Activated CD8-positive, alpha-beta memory T cell treated with anti-CD3 and anti-CD28 coated beads for 36 hours (primary cell): ENCODE measurements around the gene ZNF628. TPM values are rescaled to one million over a fixed set of nuclear protein-coding genes. Genes with fewer than 3 reads are reported as not detected.
"Not testable (repeated sequence)": the region's sequence is repeated elsewhere in the genome, so short reads cannot be mapped to it uniquely, and the experiment has no call there.

Experiments
- CTCF ChIA-PET: fragments of 350-600 bp; sonication (Branson Sonifier 250); formaldehyde crosslinking; loops from one replicate; lab custom pipeline; 2021; ENCODE audit warnings: antibody characterized with exemption; lab: Charles Lee
- POLR2A ChIA-PET: fragments of 350-600 bp; sonication (Branson Sonifier 250); formaldehyde crosslinking; loops from one replicate; lab custom pipeline; 2021; ENCODE audit warnings: antibody characterized with exemption; lab: Charles Lee
- total RNA-seq, 2 experiments: library from RNA; stranded (reverse); gene quantifications; one replicate each; pipeline ENCODE4 v1.2.3, GENCODE V29; 2021

The ZNF628 gene
- total RNA-seq, 2 experiments from 2014 or later: 6.4 to 7.4 TPM

DNA sequence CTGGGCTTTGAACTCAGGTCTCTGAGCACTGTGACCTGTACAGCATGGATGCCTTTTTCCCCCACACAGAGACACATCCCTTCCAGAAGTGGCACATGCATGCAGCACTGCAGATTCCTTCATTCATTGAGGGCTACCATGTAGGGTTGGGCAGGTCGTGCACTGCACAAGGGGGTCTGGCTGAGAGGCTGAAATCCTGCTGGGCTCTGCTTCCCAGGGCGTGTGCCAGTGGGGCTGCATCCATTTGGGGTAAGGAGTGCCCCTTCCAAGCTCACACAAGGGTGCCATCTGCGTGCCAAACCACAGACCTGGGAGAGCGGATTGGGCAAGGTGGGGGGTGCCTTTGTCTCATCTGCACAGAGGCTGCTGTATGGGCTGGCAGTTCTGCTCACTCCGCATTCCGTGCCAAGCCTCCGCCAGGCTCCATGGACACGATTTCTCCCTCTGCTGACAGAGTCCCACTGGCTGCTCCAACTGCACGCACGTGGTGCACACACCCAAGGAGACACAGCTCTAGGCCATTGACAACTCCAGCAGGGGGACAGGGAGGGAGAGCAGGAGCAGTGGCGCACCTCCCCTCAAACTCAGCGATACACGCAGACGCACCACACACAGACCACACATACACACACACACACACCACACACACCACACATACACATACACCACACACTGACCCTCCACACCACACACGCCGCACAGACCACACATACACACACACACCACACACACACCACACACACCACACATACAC, 28.8 kb upstream of the ZNF628 start:
- ChIA-PET CTCF (interaction anchor here (0.7 to 1.6 kb wide), 5 partner anchors 12 to 307 kb away, joined by 3 to 5 read pairs (median 3); no protein-coding TSS in a partner anchor), POLR2A (interaction anchor here (0.7 kb wide), 1 partner anchor 32 kb away, joined by 9 read pairs; no protein-coding TSS in a partner anchor)

DNA sequence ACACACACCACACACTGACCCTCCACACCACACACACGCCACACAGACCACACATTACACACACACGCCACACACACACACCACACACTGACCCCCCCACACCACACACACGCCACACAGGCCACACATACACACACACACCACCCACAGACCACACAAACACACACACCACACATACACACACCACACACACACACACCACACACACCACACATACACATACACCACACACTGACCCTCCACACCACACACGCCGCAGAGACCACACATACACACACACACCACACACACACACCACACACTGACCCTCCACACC, 28.3 kb upstream of the ZNF628 start:
- CTCF ChIA-PET: interaction anchor here (1.0 kb wide), 1 partner anchor 11 kb away, joined by 3 read pairs; no protein-coding TSS in a partner anchor
- POLR2A ChIA-PET: not testable (repeated sequence)

DNA sequence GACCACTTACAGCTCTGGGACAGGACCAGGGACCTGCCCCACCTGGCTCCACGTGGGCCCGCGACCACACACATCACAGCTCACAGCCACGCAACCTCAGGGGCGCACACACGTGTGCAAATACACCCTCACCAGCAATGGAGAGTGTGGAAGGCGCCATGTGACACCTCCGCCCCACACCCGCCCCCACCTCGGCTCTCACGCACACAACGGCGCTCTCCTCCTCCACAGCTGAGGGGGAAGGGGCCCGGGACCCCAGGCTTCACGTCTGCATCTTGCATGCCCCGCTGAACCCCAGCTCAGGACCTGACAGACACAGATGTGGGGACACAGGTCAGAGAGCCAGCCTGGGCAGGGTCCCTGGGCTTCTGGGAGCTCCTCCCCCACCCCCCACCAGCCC, 26.9 kb upstream of the ZNF628 start:
- ChIA-PET POLR2A (interaction anchor here (0.5 to 0.6 kb wide), 2 partner anchors 239 to 730 kb away, joined by 4 to 6 read pairs; no protein-coding TSS in a partner anchor), CTCF (interaction anchor here (1.4 kb wide), 1 partner anchor 19 kb away, joined by 6 read pairs; no protein-coding TSS in a partner anchor)

DNA sequence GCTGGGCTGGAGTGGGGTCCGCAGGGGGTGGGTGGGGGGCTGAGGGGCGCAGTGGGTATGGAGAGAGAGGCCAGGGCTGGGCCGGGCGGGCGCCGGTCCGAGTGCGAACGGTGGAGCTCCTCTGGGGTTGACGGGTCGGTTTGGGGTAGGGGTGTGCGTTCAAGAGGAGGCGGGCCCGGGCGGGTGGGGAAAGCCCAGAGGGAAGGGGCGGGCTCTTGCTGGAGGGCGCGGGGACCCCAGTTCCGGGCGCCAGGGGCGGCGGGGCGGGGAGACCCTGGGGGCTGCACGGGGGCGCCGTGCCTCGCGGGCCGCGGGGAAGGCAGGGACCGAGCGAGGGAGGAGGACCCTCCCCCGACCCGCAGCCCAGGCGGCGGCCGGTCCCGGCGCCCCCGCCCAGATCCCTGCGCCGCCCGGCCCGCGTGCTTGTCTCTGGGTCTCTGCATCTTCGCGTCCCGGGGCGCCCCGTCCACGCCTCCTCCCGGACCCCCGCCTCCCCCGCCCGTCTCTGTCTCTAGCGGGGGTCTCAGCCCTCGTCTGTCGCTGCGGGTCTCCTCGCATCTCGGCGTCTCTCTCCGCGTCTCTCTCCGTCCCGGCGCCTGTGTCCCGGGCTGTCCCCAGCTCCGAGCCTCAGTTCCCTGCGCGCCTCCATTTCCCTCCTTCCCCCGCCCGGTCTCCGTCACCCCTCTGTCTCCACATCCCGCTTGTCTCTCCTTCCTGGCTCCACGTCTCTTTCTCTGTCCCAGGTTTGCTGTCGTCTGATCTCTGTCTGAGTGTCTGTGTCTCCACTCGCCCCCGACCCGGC, 25.1 kb upstream of the ZNF628 start:
- CTCF ChIA-PET: interaction anchor here (0.6 to 1.1 kb wide), 3 partner anchors 16 to 216 kb away, joined by 3 to 4 read pairs (median 3); no protein-coding TSS in a partner anchor

DNA sequence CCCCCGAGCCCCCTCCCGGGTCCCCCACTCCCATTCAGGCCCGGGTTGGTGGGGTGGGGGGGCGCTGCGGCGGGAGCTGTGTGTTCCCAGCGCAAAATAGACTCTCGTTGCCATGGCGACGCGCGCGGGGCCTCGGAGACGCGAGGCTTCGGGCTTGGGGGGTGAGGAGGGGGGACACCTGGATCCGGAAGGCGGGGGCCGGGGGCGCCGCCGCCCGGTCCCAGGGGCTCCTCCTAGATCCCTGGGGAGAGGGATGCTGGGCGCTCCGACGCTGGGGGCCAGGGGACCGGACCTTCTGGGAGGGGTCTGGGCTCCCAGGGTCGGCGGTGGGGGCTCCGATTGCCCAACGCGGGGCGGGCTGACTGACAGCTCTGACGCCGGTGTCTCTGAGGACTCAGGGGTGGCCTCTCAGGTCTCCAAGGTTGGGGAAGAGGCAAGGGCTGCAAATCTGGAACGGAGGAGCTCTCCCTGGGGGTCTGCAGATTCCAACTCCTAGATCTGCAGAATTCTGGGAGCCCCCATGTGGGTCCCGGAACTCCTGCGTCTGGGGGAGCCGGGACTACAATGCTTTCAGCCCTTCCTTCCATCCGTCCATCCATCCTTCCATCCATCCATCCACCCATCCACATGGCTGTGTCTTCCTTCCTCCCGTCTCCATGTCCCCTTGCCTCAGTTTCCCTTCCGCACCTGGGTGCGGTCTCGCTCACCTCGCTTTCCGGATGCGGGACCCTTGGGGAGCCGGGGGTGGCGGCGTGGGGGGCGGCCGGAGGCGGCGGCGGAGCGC, 24.3 kb upstream of the ZNF628 start:
- CTCF ChIA-PET: interaction anchor here (0.6 to 2.2 kb wide), 4 partner anchors 10 to 215 kb away, joined by 3 to 7 read pairs (median 4); partner anchors contain the start of gene ISOC2
- POLR2A ChIA-PET: interaction anchor here (0.6 kb wide), 1 partner anchor 104 kb away, joined by 3 read pairs; no protein-coding TSS in a partner anchor

More for the DNA sequence above, 25.1 kb upstream of the ZNF628 start:
- POLR2A ChIA-PET: interaction anchor here (0.6 kb wide), 2 partner anchors 26 to 103 kb away, joined by 3 to 6 read pairs; no protein-coding TSS in a partner anchor

DNA sequence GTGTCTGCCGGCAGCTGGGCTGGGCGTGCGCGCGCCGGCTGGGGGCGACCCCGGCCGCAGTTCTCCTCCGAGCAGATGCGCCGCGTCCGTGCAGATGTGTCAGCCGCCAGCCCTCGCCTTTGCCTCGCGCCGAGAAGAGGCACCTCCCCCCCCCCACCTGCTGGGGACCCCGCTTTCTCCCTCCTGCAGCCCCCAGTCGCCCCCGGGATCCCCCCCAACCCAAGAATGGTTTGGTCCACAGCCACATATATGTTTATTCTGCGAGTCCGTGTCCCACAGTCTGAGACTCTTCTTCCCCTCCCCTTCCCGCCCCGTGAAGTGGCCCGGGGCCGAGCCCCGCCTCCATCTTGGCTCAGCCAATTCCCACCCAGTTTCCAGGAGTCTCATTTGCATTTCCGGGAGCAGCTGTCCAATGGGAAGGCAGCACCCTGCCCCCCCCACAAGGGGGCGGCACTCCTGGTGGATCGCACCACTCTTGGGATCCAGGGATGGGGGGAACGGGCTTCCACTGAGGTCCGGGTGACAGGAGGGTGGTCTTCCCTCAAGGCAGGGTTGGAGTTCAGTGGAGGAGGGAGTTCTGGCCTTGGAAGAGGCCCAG, 23.6 kb upstream of the ZNF628 start:
- ChIA-PET CTCF (interaction anchor here (1.0 to 2.2 kb wide), 5 partner anchors 9 to 312 kb away, joined by 3 to 7 read pairs (median 4); partner anchors contain the start of gene ISOC2), POLR2A (no interaction called here)

DNA sequence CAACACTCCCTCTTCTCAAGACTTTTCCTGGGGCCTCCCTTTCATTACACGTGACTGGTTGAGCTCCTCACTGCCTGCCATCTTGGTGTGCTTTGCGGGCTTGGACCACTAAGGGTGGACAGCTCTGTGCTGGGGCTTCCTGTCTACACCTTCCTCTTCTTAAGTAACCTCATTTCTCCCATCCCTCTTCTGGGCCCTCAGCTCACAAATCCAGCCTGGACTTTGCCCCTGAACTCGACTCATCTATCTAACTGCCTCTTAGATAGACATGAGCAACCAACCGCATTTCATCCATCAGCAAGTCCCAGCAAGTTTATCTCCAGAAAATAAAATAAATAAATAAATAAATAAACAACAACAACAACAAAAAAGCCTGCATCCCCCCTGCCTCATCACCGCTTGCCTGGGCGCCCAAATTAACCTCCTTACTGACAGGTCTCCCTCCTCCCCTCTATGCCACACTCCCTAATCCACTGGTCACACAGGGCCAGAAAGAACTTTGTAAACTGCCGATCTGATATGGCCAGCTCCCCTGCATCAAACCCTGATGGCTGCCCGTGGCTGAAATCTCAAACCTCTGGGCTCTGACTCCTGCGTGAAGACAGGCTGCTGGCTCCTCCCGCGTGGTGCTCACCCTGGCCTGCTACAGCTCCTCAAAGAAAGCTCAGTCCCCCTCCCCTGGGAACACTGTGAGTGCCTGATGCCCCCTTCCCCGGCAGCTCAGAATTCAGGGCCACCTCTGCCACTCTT, 22.7 kb upstream of the ZNF628 start:
- ChIA-PET POLR2A (no interaction called here), CTCF (interaction anchor here (0.7 to 2.2 kb wide), 5 partner anchors 8 to 313 kb away, joined by 3 to 7 read pairs (median 4); partner anchors contain the start of gene ISOC2)

DNA sequence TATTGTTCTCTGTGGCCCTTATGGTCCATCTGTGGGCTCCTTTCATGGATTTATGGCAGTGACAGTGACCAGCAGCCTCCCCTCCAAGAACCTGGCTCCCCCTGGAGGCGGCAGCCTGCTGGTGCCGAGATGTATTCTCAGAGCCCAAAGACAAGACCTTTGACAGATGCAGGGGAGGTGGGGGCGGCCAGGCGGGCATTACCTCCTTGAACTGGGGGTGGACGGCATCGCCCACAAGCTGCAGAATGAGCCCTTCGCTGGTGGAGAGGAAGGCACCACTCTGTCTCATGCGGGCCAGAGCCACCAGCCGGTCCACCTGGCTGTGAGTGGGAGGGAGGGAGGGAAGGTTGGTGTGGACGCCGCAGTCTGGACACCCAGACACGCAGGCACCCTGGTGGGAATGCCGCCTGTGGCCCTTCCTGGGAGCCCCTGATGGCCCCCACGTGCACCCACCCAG, 21.6 kb upstream of the ZNF628 start:
- POLR2A ChIA-PET: no interaction called here
- CTCF ChIA-PET: no interaction called here

DNA sequence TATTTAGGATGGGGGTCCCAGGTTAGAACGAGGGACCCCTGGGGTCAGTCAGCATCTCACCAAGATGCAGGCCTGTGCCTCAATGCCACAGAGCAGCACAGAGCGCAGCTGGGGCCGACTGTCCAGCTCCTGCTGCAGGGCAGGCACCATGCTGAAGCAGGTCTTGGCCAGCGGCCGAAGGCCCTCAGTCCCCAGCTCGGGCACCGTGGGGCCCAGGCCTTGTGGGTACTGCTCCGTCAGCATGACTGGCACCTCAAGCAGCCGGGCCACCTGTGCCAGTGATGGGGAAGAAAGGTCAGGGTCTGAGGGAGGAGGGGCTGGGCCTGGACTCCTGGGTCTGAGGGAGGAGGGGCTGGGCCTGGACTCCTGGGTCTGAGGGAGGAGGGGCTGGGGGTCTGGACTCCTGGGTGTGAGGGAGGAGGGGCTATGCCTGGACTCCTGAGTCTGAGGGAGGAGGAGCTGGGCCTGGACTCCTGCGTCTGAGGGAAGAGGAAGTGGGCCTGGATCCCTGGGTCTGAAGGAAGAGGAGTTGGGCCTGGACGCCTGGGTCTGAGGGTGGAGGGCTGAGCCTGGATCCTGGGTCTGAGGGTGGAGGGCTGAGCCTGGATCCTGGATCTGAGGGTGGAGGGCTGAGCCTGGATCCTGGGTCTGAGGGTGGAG, 20.7 kb upstream of the ZNF628 start:
- CTCF ChIA-PET: no interaction called here

DNA sequence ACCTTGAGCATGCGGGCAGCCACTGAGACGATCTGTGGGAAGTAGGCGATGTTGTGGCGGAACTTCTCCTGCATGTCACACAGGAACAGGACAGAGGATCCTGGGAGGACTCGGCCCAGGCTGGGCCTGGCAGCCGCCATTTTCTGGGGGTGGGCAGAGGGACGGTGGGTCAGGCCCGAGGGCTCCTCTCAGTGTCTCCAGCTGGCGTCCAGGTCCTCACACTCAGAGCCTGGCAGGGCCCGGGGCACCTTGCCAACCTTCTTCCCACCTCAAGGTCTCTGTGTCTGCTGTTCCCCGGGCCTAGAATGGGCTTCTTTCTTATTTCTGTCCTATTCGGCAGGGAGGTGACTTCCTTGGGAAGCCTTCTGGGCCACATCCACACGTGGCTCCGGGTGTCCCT, 20.1 kb upstream of the ZNF628 start:
- ChIA-PET CTCF (no interaction called here), POLR2A (no interaction called here)

More for the DNA sequence above, 20.7 kb upstream of the ZNF628 start:
- POLR2A ChIA-PET: no interaction called here

DNA sequence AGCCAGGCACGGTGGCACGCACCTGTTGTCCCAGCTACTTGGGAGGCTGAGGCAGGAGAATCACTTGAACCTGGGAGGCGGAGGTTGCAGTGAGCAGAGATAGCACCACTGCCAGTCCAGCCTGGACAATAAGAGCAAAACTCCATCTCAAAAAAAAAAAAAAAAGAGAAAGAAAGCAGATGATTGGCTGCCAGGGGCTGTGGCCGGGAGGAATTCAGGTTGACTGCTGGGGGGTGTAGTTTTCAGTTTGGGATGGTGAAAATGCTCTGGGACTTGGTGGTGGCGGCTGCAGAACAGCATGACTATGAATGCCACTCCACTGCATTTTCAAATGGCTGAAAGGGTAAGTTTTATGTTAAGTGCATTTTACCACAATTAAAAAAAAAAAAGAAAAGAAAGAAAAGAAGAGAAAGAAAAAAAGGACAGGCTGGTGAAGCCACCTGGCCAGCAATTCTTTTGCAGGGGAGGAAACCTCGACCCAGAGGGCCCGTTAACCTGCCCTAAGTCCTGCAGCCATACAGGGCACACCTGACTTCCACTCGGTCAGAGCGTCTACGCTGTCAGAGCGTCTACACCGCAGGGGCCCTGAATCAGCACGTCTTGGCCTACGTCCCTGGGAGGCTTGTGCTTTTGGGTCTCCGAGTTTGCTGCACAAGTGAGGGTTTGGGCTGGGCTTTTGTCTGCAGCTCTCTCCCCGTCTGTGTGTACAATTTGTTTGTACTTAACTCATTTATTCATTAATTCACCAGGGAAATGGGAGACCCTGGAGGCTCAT, 18.5 kb upstream of the ZNF628 start:
- ChIA-PET CTCF (no interaction called here), POLR2A (no interaction called here)

DNA sequence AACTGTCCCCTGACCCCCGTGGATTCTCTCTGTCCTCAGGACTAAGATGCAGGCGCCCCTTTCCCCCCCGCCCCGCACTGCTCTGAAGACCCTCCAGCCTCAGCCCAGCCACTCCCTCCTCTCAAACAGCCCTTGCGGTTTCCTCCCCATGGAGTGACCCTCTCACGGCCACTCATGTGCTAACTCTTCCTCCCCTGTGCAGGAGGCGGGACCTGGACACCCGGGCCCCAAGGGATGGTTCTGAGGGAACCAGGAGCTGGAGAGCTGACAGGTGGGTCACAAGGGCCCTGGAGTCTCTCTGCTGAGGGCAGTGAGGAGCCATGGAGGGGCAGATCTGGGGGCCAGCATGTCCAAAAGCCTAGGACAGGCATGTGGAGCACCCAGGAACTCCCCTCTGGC, 16.9 kb upstream of the ZNF628 start:
- ChIA-PET CTCF (interaction anchor here (1.0 to 1.1 kb wide), 2 partner anchors 12 to 44 kb away, joined by 3 to 4 read pairs; no protein-coding TSS in a partner anchor), POLR2A (no interaction called here)

DNA sequence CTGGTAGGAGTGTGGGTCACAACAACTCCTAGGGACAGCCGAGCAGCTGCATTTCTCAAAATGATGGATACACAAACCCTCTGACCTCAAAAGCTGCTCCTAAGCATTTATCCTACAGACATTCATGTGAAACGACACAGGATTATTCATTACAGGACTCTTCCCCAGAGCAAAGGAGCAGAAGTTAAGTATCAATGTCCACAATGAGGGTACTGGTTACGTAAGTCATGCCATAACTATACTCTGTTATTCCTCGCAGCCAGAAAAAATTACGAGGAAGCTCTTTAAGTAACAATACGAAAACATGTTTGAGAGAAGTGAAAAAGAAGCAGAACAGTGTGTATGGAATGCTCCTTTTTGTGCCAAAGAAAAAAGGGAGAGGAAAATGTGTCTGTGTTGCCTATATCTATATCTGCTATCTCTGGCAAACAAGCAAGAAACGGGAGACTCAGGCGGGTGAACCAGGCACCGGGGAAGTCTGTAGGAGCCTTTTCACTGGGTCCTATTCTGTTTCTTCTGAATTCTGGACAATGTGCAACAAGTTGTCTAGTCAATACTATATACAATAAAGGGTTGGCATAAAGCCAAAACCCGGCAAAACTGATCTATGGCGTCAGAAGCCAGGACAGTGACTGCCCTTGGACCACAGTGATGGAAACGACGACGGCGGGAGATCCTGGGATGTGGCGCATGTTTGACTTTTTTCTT, 16.3 kb upstream of the ZNF628 start:
- CTCF ChIA-PET: interaction anchor here (1.0 to 1.1 kb wide), 2 partner anchors 12 to 44 kb away, joined by 3 to 4 read pairs; no protein-coding TSS in a partner anchor

DNA sequence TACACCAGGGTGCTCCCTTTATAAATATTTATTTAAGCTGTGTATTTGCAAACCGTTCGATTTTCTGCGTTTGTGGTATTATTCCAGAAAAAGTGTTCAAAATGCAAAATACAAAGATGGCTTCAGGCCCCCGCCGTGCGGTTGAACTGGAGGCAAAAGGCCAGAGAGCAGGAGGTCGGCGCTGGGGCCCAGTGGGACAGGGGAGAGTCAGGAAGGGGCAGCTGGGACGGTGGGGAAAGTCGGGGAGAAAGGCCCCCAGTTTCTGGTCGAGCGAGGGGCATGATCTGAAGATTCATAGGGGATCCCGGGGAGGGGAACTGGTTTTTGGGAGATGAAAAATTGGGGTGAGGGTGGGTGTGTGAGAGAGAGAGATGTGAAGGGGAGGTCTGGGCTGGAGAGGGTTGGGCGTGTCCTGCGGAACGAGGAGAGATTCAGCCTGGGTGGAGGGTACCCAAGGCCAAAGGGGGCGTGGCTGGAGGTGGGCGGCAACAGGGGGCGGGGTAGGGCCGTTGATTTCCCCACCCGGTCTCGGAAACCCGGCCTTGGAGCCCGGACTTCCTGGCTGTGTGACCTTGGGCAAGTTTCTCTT, 15.7 kb upstream of the ZNF628 start:
- POLR2A ChIA-PET: no interaction called here

More for the DNA sequence above, 16.3 kb upstream of the ZNF628 start:
- POLR2A ChIA-PET: no interaction called here

More for the DNA sequence above, 15.7 kb upstream of the ZNF628 start:
- CTCF ChIA-PET: interaction anchor here (1.0 kb wide), 1 partner anchor 43 kb away, joined by 4 read pairs; no protein-coding TSS in a partner anchor
